K562 (cell line): ENCODE results near the gene LAMTOR1. TPM values are rescaled to one million over a fixed set of nuclear protein-coding genes. Genes with fewer than 3 reads are reported as not detected.

Source experiments
- ATAC-seq: fragments of 200-7000 bp; cut with Tn5 transposase; 3 replicates; pipeline ENCODE4 v1.9.1; 2020; ENCODE audit warnings: moderate library complexity
- BruUV-seq: library from RNA; stranded (reverse); fragments of 400-500 nt; replicated peaks from 2 replicates; lab custom pipeline; 2021; lab: Mats Ljungman, UMichigan
- CTCF ChIA-PET: fragments of 300-600 bp; formaldehyde crosslinking; extraction: SDS; loops from one replicate; lab custom pipeline; 2021; ENCODE audit warnings: low intra/inter-chr PET ratio; lab: Yijun Ruan, JAX
- POLR2A ChIA-PET: fragments of 300-600, 350-650 bp; sonication (Branson Sonifier 250); formaldehyde crosslinking; extraction: SDS; loops from one replicate; lab custom pipeline; 2021; ENCODE audit warnings: antibody characterized with exemption, inconsistent platforms; lab: Yijun Ruan, JAX
- DNase-seq, 4 experiments: peaks; one replicate each; pipeline versions ENCODE4 v3.0.0 to v3.0.0-alpha.2; 2011 to 2018; ENCODE audit warnings: low spot score in 3 of 4, mixed read lengths in 3 of 4; ENCODE audit errors: extremely low read depth in 1 of 4
- FAIRE-seq: peaks from 2 replicates; lab custom pipeline; 2011; peaks lifted over from hg19 to GRCh38; lab: Jason Lieb, UNC
- H2AFZ ChIP-seq: 2 replicates; pipeline ENCODE4 v1.6.0; 2011; ENCODE audit warnings: low read depth, low read length, control low read depth, inconsistent platforms
- H3K27ac ChIP-seq: fragments of 200-600 bp; 3 replicates; pipeline ENCODE4 v1.8.0; 2011; ENCODE audit warnings: low read depth, mild to moderate bottlenecking, control low read depth, inconsistent platforms, low read length, moderate library complexity, mixed read lengths; ENCODE audit errors: extremely low read depth
- H3K27me3 ChIP-seq, 2 experiments: fragments of 300-600 bp in 1 of 2; 2 replicates in 1 of 2; 3 replicates in 1 of 2; pipeline versions ENCODE4 v1.6.0 to v1.8.0; 2011; ENCODE audit warnings: inconsistent platforms in 2 of 2, low read length in 2 of 2, mild to moderate bottlenecking in 1 of 2, mixed read lengths in 1 of 2, moderate library complexity in 1 of 2; ENCODE audit not compliant: control insufficient read depth in 2 of 2, insufficient read depth in 2 of 2
- H3K36me3 ChIP-seq: fragments of 300-600 bp; 3 replicates; pipeline ENCODE4 v1.8.0; 2011; ENCODE audit warnings: mild to moderate bottlenecking, low read length, inconsistent platforms; ENCODE audit not compliant: control insufficient read depth, insufficient read depth
- H3K4me1 ChIP-seq, 2 experiments: fragments of 200-600 bp in 1 of 2; replicated peaks in 1 of 2; 2 replicates in 1 of 2; 3 replicates in 1 of 2; pipeline versions ENCODE4 v1.5.1 to v1.8.0; 2011; ENCODE audit warnings: inconsistent platforms in 2 of 2, low read length in 2 of 2, mild to moderate bottlenecking in 1 of 2, mixed read lengths in 1 of 2, moderate library complexity in 1 of 2; ENCODE audit not compliant: control insufficient read depth in 2 of 2, insufficient read depth in 2 of 2
- H3K4me2 ChIP-seq: 2 replicates; pipeline ENCODE4 v1.6.1; 2011; ENCODE audit warnings: low read length, control low read depth, inconsistent platforms, mixed read lengths; ENCODE audit not compliant: insufficient read depth
- H3K4me3 ChIP-seq: fragments of 200-600 bp; sonication (generic), shearing (Covaris generic); 2 replicates; pipeline ENCODE4 v1.5.1; 2016; ENCODE audit warnings: control low read depth, inconsistent platforms
- H3K79me2 ChIP-seq: fragments of 200-600 bp; 3 replicates; pipeline ENCODE4 v1.8.0; 2011; ENCODE audit warnings: low read length, inconsistent platforms; ENCODE audit not compliant: control insufficient read depth, insufficient read depth
- H3K9ac ChIP-seq, 2 experiments: 2 replicates each; pipeline versions ENCODE4 v1.6.0 to v1.6.1; 2011; ENCODE audit warnings: low read depth in 2 of 2, low read length in 2 of 2, control low read depth in 1 of 2, inconsistent platforms in 1 of 2, mild to moderate bottlenecking in 1 of 2, mixed read lengths in 1 of 2; ENCODE audit not compliant: insufficient read depth in 1 of 2
- H3K9me1 ChIP-seq: one replicate; pipeline ENCODE4 v1.6.0; 2011; ENCODE audit warnings: inconsistent platforms, mild to moderate bottlenecking, low read length, moderate library complexity; ENCODE audit not compliant: control insufficient read depth, insufficient read depth
- H3K9me3 ChIP-seq: replicated peaks from 2 replicates; pipeline ENCODE4 v1.5.1; 2011; ENCODE audit warnings: low read depth, low read length, inconsistent platforms; ENCODE audit not compliant: control insufficient read depth, insufficient read depth
- H4K20me1 ChIP-seq: replicated peaks from 2 replicates; pipeline ENCODE4 v1.6.1; 2011; ENCODE audit warnings: low read length, inconsistent platforms, mixed read lengths; ENCODE audit not compliant: control insufficient read depth, insufficient read depth
- CBX8 ChIP-seq: fragments of 200-600 bp; sonication (generic); IDR thresholded peaks from 2 replicates; pipeline ENCODE4 v1.6.1; 2012; ENCODE audit warnings: borderline replicate concordance, mixed run types, low read depth, mild to moderate bottlenecking, moderate library complexity, mixed read lengths, low read length, control low read depth, inconsistent platforms; ENCODE audit not compliant: poor library complexity, severe bottlenecking; ENCODE audit errors: extremely low read depth
- GTF3C2 ChIP-seq: IDR thresholded peaks from 3 replicates; pipeline ENCODE4 v1.6.1; 2011; ENCODE audit warnings: borderline replicate concordance, mild to moderate bottlenecking, moderate library complexity; ENCODE audit not compliant: insufficient read length; ENCODE audit errors: extremely low read depth
- HNRNPK ChIP-seq: fragments of 200-400 bp; formaldehyde crosslinking; IDR thresholded peaks from one replicate; pipeline ENCODE4 v1.6.1; 2018; ENCODE audit warnings: mild to moderate bottlenecking, low read depth, low read length; ENCODE audit not compliant: poor library complexity, severe bottlenecking
- MAX ChIP-seq: sonication (generic); formaldehyde crosslinking; IDR thresholded peaks from 2 replicates; pipeline ENCODE4 v1.9.0; 2022; ENCODE audit warnings: mild to moderate bottlenecking, missing genetic modification reagents
- NCOA1 ChIP-seq: fragments of 450-650 bp; IDR thresholded peaks from 2 replicates; pipeline ENCODE4 v1.6.1; 2016; ENCODE audit warnings: low read depth
- SAFB2 ChIP-seq: fragments of 200-400 bp; formaldehyde crosslinking; IDR thresholded peaks from 2 replicates; pipeline ENCODE4 v1.6.1; 2018; ENCODE audit warnings: borderline replicate concordance, low read length, low read depth, moderate library complexity; ENCODE audit not compliant: severe bottlenecking
- SPI1 ChIP-seq: IDR thresholded peaks from 2 replicates; pipeline ENCODE4 v1.6.1; 2011; ENCODE audit warnings: low read depth, low read length, control low read depth, borderline replicate concordance
- SUPT5H ChIP-seq: fragments of 450-650 bp; IDR thresholded peaks from 2 replicates; pipeline ENCODE4 v1.6.1; 2016
- ZBTB26 ChIP-seq: fragments of 450-650 bp; formaldehyde crosslinking; IDR thresholded peaks from 2 replicates; pipeline ENCODE4 v1.4.0; 2022; ENCODE audit warnings: missing genetic modification characterization
- ZBTB49 ChIP-seq: sonication (generic); formaldehyde crosslinking; IDR thresholded peaks from 2 replicates; pipeline ENCODE4 v1.8.0; 2022; ENCODE audit warnings: missing genetic modification reagents, mild to moderate bottlenecking, borderline replicate concordance
- ZFP91 ChIP-seq: sonication (generic); formaldehyde crosslinking; IDR thresholded peaks from 2 replicates; pipeline ENCODE4 v1.8.0; 2022; ENCODE audit warnings: mild to moderate bottlenecking, missing genetic modification reagents
- ZNF444 ChIP-seq: fragments of 250-450 bp; sonication (Bioruptor Pico); IDR thresholded peaks from 2 replicates; pipeline ENCODE4 v1.4.0; 2020; ENCODE audit warnings: mild to moderate bottlenecking, moderate library complexity
- ZNF79 ChIP-seq: fragments of 250-450 bp; sonication (Bioruptor Pico); IDR thresholded peaks from 2 replicates; pipeline ENCODE4 v1.4.0; 2020; ENCODE audit warnings: low read depth, mild to moderate bottlenecking, moderate library complexity
- WGBS: fragments of 100-300 bp; shearing (Covaris generic); methylation state at CpG from one replicate; pipeline ENCODE4 v1.1.6; 2016; ENCODE audit warnings: low coverage, mixed read lengths; ENCODE audit not compliant: insufficient coverage; ENCODE audit errors: missing lambda C conversion rate; 5-methylcytosine and 5-hydroxymethylcytosine counted together
- in situ Hi-C: fragments of 300-500 bp; cut with MboI; formaldehyde crosslinking; loops from 4 replicates; pipeline ENCODE4 v1.15.0; 2018; ENCODE audit warnings: inconsistent platforms, mixed read lengths
- intact Hi-C: fragments of 100-400 bp; cut with micrococcal nuclease; formaldehyde crosslinking; loops from 2 replicates; pipeline ENCODE4 v1.14.2; 2022
- polyA plus RNA-seq, 8 experiments: library from polyadenylated mRNA; depleted of rRNA in 4 of 8; stranded (reverse) in 5 of 8; unstranded in 3 of 8; fragments of >200 nt; fragmentation: Nextera tagmentation in 2 of 8; fragmentation: Illumina TruSeq in 1 of 8; extraction: Ambion mirVana in 2 of 8; extraction: Trizol in 1 of 8; gene quantifications; 2 replicates each; pipeline versions ENCODE4 v1.2.1 to v1.2.3, GENCODE V29; 2011 to 2014; ENCODE audit warnings: inconsistent platforms in 1 of 8, missing spikeins in 1 of 8
- total RNA-seq, 7 experiments: library from RNA; depleted of rRNA in 6 of 7; stranded (reverse); fragments of >200 nt in 6 of 7; fragmentation: Illumina TruSeq in 2 of 7; extraction: Trizol in 2 of 7; gene quantifications; 2 replicates each; pipeline versions ENCODE4 v1.2.1 to v1.2.3, GENCODE V29; 2011 to 2021; ENCODE audit warnings: low replicate concordance in 1 of 7

The LAMTOR1 gene
- total and polyA plus RNA-seq, 9 of the 15 experiments (the other 6 are each of a cell fraction or from before 2014, with no cell fraction given): 62.6 to 104 (median 85.3) TPM

- Histone ChIP-seq H2AFZ (no peak overlapping the region), H3K4me1 (0 out of 5 replicates have a peak, but pooled peaks cover 0 to under 1% of the 10 kb centered on the region in 2 experiments), H3K27me3 (no peaks in the 10 kb centered on the region), H3K9me1 (no peaks in the 10 kb centered on the region), H4K20me1 (no peaks in the 10 kb centered on the region), H3K36me3 (no peaks in the 10 kb centered on the region), H3K4me3 (no peak overlapping the region), H3K4me2 (no peak overlapping the region), H3K9ac (no peak overlapping the region), H3K9me3 (no peaks in the 10 kb centered on the region; the same call in 1 of the 2 replicates), H3K79me2 (no peaks in the 10 kb centered on the region), H3K27ac (no peak overlapping the region)
- ChIA-PET POLR2A (interaction anchor here (1.0 kb wide), 1 partner anchor 11 kb away, joined by 3 read pairs; no protein-coding TSS in a partner anchor), CTCF (no interaction called here)
- FAIRE-seq (no peak), ATAC-seq (no peak), DNase-seq (no peak)
- in situ Hi-C loops (no loop called here), intact Hi-C loops (no loop called here)
- WGBS: 6% methylated on average over 3 of the region's 3 CpGs
- no TSS peak for BruUV-seq
- TF ChIP-seq CBX8 (no peak), SPI1 (no peak), SAFB2 (no peak), GTF3C2 (no peak), MAX (CRISPR knock-in tag) (no peak), HNRNPK (no peak), ZNF444 (no peak), SUPT5H (no peak), ZFP91 (no peak), ZBTB49 (no peak), ZNF79 (CRISPR knock-in tag) (no peak), NCOA1 (no peak), ZBTB26 (CRISPR knock-in tag) (no peak)
These were observed 26.3 kb upstream of the LAMTOR1 start for GRCh38 chr11:72129381-72129780.
